Colon (tissue), 2 donors: ENCODE results near the gene ZSCAN21.

Source experiments
- FAIRE-seq: peaks from 2 replicates; lab custom pipeline; 2012; peaks lifted over from hg19 to GRCh38; lab: Jason Lieb, UNC
- donor health status: control.
- donor health status: control.

The ZSCAN21 gene

DNA sequence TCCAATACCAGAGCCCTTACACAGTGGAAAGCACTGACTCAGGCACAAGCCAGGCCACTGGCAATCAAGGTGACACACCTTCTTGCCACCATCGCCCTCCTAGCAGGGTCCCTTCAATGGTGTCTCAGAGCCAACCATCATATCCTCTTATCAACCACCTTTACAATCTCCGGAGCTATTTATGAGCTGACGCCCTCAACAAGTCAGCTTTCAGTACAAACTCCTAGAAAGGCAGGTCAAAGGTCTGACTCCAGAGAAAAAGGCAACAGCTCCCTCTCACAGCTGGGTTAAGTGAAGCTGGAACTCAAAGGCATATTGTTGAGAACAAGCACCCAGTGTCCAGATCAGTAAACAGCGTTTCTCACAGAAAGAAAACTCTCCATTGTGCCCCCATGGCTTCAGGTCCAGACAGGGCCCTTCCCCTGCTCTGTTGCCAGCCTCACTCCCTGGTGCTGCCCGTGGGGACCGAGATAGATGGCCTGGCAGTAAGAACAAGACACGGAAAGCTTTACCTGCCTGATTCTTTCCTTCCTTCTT, 29.5 kb downstream of the ZSCAN21 start:
- FAIRE-seq: no peak

DNA sequence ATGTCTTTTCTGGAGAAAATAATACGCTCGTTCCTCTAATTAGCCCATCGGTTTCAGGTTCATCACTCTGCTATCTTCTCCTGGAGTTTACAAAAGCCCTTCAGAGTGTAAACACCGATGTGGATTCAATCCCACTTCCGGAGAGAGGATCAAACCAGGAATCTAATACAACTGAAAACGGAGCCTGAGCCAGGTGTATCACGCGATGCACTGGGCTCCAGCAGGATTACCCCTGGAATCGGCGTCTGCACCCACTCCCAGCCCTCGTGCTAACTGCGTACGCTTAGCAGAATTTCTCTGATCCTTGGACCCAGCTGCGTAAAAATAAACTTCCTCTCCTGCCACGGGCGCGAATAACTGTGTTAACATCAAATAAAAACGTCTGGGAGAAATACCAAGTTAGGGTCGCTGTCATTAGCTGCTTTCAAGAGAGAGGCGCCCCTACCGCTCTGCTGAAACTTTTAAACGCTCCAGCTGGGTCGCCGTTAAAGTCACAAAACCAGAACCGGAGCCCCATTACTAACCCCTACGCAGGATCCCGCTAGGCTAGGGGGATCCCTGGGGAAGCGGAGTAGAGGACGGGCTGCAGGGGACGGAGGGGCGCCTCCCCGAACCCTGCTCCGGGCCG, 31.4 kb downstream of the ZSCAN21 start:
- FAIRE-seq: no peak

DNA sequence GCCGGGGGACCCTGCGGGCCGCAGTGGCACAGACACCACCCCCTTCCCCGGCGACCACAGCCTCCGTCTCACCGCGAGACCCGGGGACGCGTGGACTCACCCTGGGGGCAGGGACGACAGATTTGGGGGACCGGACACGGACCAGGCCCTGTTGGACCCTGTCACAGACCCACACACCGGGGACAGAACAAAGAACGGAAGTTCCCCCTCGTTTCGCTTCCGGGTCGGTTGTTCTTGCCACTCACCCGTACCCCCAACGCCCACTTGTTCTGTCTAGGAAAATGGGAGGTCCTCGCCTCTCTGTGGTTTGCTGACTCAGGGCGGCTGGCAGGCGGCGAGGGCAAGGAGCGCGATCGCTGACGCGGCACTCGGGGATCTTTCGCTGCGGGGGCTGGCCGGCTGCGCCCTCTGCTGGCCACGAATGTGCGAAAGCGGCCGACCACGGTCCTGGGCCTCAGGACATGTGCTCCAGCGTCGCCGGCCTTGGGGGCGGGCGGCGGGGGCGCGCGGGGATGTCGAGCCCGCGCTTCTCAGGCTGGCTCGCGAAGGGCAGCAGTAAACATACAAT, 32.0 kb downstream of the ZSCAN21 start, which contains the start of gene ZNF3:
ZNF3 (minus strand) TSS at position 189 of the 568 bp plus-strand sequence. CDS start 4,366 bp downstream, outside the sequence.
- no peak for FAIRE-seq

- no peak for FAIRE-seq
These were observed 33.4 kb downstream of the ZSCAN21 start for GRCh38 chr7:100082978-100083377.

GRCh38 chr7:100085515-100085914, 35.9 kb downstream of the ZSCAN21 start:
- FAIRE-seq: no peak

- no peak for FAIRE-seq
These were observed 37.6 kb downstream of the ZSCAN21 start for GRCh38 chr7:100087055-100087750.

DNA sequence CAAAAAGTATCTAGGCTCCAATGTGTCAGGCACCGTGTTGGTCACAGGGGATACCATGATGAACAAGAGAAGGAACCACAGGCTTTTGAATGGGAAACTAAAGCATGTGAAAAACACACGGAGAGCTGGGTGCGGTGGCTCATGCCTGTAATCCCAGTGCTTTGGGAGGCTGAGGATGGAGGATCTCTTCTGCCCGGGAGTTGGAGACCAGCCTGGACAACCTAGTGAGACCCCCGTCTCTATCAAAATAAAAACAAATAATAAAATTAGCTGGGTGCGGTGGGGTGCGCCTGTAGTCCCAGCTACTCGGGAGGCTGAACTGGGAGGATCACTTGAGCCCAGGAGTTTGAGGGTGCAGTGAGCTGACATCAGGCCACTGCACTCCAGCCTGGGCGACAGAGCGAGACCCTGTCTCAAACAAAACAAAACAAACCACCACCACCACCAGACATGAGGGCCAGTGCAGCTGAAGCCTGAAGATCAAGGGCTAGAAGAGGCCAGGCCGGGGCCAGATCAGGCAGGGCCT, 38.6 kb downstream of the ZSCAN21 start:
- no peak for FAIRE-seq

GRCh38 chr7:100088621-100089457, 39.3 kb downstream of the ZSCAN21 start, which contains the start of gene COPS6:
COPS6 (plus strand) TSS chr7:100088969; CDS start chr7:100088991, 22 bp downstream.
- no peak for FAIRE-seq

GRCh38 chr7:100089458-100090196, 40.1 kb downstream of the ZSCAN21 start:
- FAIRE-seq: no peak

GRCh38 chr7:100090527-100091410, 41.2 kb downstream of the ZSCAN21 start:
- FAIRE-seq: no peak

DNA sequence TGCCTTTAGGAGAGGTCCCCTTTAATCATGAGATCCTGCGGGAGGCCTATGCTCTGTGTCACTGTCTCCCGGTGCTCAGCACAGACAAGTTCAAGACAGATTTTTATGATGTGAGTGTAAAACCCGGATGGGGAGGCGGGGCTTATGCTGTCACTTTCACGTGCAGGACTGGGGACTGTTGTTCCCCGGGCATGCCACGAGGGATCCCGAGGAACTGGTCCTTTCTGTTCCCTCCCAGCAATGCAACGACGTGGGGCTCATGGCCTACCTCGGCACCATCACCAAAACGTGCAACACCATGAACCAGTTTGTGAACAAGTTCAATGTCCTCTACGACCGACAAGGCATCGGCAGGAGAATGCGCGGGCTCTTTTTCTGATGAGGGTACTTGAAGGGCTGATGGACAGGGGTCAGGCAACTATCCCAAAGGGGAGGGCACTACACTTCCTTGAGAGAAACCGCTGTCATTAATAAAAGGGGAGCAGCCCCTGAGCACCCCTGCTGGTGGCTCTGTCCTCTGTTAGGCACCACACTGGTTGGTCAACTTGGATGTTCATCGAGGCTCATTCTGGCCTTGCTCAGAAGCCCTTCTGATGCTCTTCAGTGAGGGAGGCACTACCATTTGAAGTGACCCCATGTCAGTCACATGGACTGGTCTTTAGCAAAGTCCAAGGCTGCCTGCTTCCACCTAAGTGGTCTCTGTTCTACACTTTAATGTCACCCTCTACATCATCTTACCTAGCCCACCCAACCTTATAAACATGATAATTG, 42.0 kb downstream of the ZSCAN21 start:
- FAIRE-seq: no peak

- no peak for FAIRE-seq
These were observed 43.5 kb downstream of the ZSCAN21 start for GRCh38 chr7:100093054-100093453.

DNA sequence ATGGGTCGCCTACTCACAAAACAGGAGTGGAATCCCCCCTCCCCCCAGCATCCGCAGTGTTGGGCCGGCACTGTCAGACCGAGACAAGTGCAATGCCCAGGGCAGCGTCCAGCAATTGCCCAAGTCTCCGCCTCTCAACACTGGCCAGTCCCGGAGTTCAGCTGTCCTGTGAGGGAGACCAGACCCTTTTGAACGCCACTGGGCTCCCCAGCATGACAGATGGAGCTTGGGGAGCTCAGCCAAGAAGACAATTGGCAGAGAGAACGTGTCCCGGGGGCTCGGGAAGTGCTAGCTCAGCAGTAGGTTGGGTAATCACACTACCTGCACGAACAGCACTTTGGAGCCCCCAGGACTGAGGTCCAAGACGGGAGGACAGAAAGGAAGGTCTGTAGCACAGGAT, 43.9 kb downstream of the ZSCAN21 start:
- FAIRE-seq: no peak

GRCh38 chr7:100093925-100094486, 44.4 kb downstream of the ZSCAN21 start:
- FAIRE-seq: no peak

DNA sequence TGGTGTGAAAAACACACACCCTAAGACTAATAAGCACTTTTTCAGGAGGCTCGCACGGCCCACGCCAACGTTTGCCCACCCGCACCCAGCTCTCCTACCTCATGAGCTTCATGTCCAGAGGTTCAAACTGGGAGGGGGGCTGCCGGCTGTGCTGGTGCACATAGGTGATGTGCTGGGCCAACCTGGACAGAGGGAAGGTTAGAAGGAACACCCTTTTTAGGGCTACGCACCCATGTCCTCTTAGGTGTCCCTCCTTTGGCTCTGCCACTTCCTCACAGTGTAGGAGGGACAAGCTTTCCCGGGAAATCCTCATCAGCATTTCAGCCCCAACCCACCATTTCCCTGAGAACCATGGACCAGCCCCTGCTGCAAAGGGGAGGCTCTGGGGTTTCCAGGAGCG, 45.7 kb downstream of the ZSCAN21 start:
- FAIRE-seq: no peak

GRCh38 chr7:100095704-100096103, 46.1 kb downstream of the ZSCAN21 start:
- FAIRE-seq: no peak

- no peak for FAIRE-seq
These were observed 49.3 kb downstream of the ZSCAN21 start for GRCh38 chr7:100098913-100099312.

DNA sequence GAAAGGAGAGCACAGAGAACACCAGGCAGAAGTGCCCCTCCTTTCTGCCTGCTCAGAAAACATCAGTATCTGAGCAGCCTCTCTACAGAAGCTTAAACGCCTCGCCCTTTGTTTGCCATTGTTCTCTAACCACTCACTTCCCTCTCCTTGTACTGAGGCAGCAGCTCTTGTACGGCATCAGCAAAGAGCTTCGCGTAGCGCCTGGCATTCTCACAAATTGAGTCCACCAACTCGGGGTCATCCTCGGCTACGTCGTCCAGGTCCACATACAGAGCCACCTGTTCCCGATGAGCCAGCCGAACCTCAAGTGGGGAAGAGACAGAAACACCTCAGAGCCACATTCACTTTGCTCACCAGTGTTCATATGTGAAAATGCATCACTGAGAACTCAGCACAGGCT, 49.9 kb downstream of the ZSCAN21 start:
- FAIRE-seq: no peak

DNA sequence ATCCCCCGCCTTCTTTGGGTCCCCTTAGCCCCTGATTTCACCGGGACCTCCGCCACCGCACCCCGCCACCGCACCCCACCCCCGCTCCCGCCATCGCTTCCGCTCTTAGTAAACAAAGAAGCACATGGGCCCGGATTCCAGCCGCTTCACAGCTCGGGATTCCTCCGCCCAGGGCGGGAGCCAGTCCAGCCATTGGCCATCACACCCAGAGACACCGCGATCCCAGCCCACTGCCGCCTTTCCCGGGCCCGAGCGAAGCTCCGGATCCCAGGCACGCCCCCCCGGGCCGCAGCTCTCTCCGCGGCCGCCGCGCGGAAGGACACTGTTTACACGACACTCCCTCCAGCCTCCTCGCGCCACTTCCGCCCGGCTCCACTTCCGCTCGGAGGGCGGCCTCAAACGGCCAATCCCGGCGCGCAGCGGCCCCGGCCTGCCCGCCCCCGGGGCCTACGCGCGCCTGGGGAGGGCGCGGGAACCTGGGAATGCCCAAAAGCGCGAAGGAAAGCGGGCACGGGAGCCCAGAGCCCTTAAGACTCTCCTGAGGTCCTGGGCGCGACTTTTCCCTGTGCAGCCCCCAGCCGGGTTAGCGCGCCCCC, 50.9 kb downstream of the ZSCAN21 start:
- no peak for FAIRE-seq
